Loucy (cell line): ENCODE measurements around the gene MOAP1.

Experiments
- CTCF ChIP-seq: fragments of 200-600 bp; sonication (generic); conservative IDR thresholded peaks from 2 replicates; pipeline ENCODE4 v1.5.1; 2014; ENCODE audit warnings: mild to moderate bottlenecking, antibody characterized with exemption, low read length
- EZH2phosphoT487 ChIP-seq: fragments of 200-600 bp; IDR thresholded peaks from 2 replicates; pipeline ENCODE4 v1.6.1; 2018; ENCODE audit warnings: antibody characterized with exemption, mild to moderate bottlenecking, moderate library complexity, borderline replicate concordance

- TF ChIP-seq CTCF: no peak
- TF ChIP-seq EZH2phosphoT487: no peak
Measured at GRCh38 chr14:93161411-93161940, 23.2 kb downstream of the MOAP1 start.
